GM11168 (cell line): ENCODE measurements around the gene LRBA.

ENCODE experiments used
- in situ Hi-C: fragments of 300-500 bp; cut with MboI; formaldehyde crosslinking; loops from one replicate; pipeline ENCODE4 v1.12.0; 2022; ENCODE audit warnings: low sequenced_read_pairs; ENCODE audit not compliant: unreplicated experiment

LRBA gene

GRCh38 chr4:150247184-150247583 lies 767.9 kb downstream of the LRBA start:
- in situ Hi-C loops = no loop called here

DNA sequence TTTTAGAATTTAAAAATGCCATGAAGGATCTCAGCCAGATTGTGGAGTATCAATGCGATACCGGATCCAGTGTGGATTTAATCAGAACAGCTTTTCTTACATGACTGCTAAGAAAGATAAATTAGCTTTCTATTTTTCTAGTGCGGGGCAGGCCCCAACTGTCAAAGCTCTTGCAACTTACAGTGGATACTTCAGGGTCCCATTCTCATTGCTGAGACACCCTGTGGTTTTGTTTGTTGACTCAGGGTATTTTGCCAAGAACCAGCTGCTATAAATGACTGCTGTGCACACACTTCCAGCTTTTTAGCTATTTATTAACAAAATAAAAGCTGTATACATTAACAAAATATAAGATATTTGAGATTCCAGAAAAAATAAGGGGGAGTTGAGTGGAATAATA lies 770.5 kb downstream of the LRBA start:
- in situ Hi-C loops = no loop called here

GRCh38 chr4:150243932-150244331 lies 771.2 kb downstream of the LRBA start:
- in situ Hi-C loops = no loop called here

DNA sequence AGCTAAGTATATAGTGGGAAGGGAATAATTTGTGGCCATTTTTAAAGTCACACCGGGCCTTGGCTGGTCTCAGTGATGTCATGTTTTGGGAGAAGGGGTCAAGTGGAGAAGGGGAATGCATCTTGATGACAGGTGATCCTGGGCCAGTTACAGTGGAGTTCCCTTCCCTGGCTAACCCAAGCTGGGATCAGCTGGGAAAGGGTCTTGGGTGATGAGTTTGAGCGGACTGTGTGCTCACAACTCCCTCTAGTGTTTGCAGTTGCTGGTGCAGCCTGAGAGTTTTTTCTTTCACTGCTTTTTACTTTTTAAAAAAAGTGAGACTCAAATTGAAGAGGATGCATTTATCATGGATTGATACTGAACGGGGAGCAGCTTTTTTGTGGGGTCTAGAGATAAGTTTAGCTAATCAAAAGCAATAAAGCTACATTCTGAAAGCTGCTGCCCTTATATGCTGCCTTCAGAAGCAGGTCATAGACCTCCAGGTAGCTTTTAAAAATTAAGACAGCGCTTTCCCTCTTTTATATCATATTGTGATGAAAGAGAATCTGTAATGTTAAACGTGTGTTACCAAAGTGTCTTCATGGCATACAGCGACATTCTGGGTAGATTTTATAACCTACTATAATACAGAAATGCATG lies 772.1 kb downstream of the LRBA start:
- in situ Hi-C loops = no loop called here

GRCh38 chr4:150240011-150240410 lies 775.1 kb downstream of the LRBA start:
- in situ Hi-C loops = no loop called here

GRCh38 chr4:150238591-150238990 lies 776.5 kb downstream of the LRBA start:
- in situ Hi-C loops = no loop called here

GRCh38 chr4:150237110-150237872 lies 777.8 kb downstream of the LRBA start:
- in situ Hi-C loops = no loop called here

GRCh38 chr4:150236626-150237025 lies 778.5 kb downstream of the LRBA start:
- in situ Hi-C loops = no loop called here

DNA sequence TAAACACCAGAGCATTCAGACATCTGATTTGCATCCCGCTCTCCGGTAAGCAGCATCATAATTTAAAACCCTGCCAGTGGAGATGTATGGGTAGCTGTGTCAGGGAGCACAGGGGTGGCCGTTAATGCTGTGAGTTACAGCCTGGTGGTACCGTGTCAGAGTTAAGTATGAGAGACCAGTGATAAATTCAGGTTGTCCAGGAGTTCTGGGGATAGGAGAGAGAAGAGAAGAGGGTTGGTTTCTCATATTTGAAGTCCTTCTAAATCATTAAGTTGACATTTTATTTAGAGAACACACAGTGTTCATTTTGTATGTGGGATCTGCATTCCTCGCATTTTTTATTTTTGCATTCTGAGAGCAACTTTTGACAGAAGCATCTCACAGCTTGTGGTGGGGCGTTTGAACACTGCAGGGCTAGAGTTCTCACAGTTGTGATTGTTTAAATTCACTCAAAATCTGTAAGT lies 779.2 kb downstream of the LRBA start:
- in situ Hi-C loops = no loop called here

GRCh38 chr4:150235317-150235716 lies 779.8 kb downstream of the LRBA start:
- in situ Hi-C loops = no loop called here

- in situ Hi-C loops = no loop called here
Measured at GRCh38 chr4:150234246-150234645, 780.8 kb downstream of the LRBA start.

DNA sequence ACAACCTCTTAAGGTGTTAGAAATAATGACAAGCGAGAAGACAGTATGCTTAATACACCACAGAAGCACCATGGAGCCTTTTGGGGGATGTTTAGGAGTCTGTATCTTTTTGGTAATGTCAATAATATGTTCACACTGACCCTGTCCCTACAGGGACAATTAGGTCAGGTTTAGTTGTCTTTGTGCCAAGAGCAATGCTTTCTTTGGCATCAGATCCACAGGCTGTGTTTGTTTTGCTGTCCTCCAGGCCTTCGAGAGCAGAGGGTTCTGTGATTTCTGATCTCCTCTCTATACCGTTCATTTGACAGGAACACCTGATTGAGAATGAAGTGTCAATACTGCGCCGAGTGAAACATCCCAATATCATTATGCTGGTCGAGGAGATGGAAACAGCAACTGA lies 783.1 kb downstream of the LRBA start:
- in situ Hi-C loops = no loop called here

GRCh38 chr4:150231107-150231770 lies 783.8 kb downstream of the LRBA start:
- in situ Hi-C loops = no loop called here

DNA sequence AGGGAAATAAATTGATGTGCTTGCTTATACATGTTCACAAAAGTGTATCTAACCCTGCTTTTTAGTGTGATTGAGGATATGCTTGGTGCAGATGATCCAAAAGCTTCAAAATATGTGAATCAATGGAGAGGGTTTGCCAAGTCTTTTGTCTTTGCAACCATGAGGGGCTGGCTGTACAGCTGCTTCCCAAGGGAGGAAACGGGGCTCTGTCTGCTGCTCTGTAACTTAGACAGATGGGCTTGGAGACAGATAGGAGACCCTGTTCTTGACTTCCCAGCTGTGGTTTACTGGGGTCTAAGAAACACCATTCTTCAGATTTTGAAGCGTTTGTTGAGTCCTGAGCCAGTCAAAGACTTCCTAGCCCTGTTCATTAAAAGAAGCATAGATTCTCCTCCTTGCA lies 784.5 kb downstream of the LRBA start:
- in situ Hi-C loops = no loop called here

DNA sequence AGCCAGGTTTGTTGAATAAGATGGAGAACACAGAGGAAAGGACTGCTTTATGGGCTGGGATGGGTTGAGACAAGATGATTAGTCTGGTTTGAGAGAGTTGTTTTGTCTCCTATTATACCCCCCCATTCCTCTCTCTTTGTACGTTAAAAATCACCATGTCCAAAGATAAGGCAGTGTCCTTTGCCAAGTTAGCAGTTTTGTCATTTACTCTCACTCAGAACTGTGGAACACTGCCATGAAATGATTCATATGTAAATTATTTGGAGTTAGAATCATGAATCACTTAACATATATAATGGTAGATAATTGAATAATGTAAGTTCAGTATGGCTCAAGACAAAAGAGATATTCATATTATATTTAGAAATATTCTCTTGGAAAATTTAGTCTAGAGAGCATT lies 785.6 kb downstream of the LRBA start:
- in situ Hi-C loops = loop anchor here (10.0 kb wide), 1 partner anchor 235 kb away; no protein-coding TSS in a partner anchor

- in situ Hi-C loops = loop anchor here (10.0 kb wide), 1 partner anchor 230 kb away; no protein-coding TSS in a partner anchor
Measured at GRCh38 chr4:150224896-150225591, 790.0 kb downstream of the LRBA start.

DNA sequence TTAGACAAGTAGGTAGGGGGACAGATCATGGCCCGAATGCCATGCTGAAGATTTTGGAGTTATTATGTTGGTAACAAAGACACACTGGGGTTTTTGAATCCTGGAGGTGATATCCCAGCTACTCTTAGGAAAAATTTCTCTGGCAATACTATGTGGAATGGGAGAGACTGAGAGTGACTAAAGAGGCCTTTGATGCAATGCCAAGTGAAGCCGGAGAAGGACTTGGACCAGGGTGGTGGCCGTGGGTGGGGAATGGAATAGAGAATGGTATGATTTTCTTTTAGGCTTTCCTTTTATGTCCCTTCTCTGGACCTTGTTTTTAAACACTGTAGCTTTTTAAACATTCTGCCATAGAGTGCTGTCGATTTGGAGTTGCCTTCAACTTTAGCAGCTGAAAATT lies 795.2 kb downstream of the LRBA start:
- in situ Hi-C loops = loop anchor here (10.0 kb wide), 1 partner anchor 225 kb away; no protein-coding TSS in a partner anchor

- in situ Hi-C loops = no loop called here
Measured at GRCh38 chr4:150218447-150218846, 796.6 kb downstream of the LRBA start.

- in situ Hi-C loops = no loop called here
Measured at GRCh38 chr4:150217808-150218207, 797.3 kb downstream of the LRBA start.

DNA sequence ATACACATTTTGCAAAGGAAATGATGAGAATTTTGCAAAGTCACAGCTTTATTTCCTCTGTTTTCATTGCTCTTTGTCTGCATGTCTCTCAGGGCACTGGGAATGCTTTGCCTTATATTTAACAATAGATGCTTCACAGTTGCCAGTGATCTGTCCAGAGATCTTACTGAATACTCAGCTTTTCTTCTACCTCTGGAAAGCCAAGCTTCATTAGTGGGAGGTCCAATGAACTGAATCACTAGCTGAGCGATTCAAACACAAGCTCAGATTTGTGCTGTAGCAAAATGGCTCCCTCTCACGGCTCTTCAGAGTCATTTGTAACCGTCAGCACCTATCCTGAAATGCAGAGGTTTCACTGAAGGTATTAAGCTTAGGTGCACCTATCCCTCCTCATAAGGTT lies 797.9 kb downstream of the LRBA start:
- in situ Hi-C loops = no loop called here

DNA sequence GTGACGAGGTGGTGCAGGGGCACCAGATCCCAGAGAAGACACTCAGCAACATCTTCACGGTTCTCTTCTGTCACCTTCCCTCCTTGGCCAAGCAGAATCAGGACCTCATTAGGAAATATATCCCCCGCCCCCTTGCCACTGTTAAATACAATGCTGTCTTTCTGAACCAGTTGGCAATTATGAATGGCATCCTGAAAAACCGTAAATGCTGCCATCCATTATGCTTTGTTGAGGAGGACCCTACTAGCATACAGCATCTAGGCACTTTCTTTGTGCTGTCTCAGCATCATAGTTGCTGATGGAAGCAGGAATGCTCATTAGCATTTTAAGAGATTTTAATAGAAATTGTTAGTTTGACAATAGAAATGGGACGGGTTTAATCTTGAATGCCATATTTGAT lies 798.4 kb downstream of the LRBA start:
- in situ Hi-C loops = no loop called here
